Esophagus squamous epithelium (tissue), 5 donors: Measurements from ENCODE around the gene PGM2. TPM values are rescaled to one million over a fixed set of nuclear protein-coding genes. Genes with fewer than 3 reads are reported as not detected.

ENCODE experiments used
- DNase-seq: peaks from one replicate; lab custom pipeline; 2025; lab: John Stamatoyannopoulos, UW
- H3K27ac ChIP-seq, 4 donors: fragments of 200-600 bp; sonication (generic); one replicate each; pipeline ENCODE4 v1.5.1; 2016 to 2019; ENCODE audit warnings: mild to moderate bottlenecking in 1 of 4
- H3K27me3 ChIP-seq, 4 donors: fragments of 200-600 bp; sonication (generic); 1 replicate in 3 of 4; 2 replicates in 1 of 4; pipeline versions ENCODE4 v1.5.1 to v1.6.0; 2017 to 2021; ENCODE audit warnings: antibody characterized with exemption in 1 of 4
- H3K36me3 ChIP-seq, 3 donors: fragments of 200-600 bp; sonication (generic); one replicate each; pipeline ENCODE4 v1.5.1; 2016 to 2019
- H3K4me1 ChIP-seq, 3 donors: fragments of 200-600 bp; sonication (generic); one replicate each; pipeline ENCODE4 v1.5.1; 2017 to 2019
- H3K4me3 ChIP-seq, 4 donors: fragments of 200-600 bp; sonication (generic); 1 replicate in 3 of 4; 2 replicates in 1 of 4; pipeline ENCODE4 v1.5.1; 2016 to 2019; ENCODE audit warnings: mild to moderate bottlenecking in 2 of 4, moderate library complexity in 1 of 4
- H3K9me3 ChIP-seq, 3 donors: fragments of 200-600 bp; sonication (generic); one replicate each; pipeline ENCODE4 v1.5.1; 2016 to 2019
- POLR2A ChIP-seq, 4 donors: fragments of 450-650 bp; IDR thresholded peaks; one replicate each; pipeline ENCODE4 v1.6.1; 2017; ENCODE audit warnings: antibody characterized with exemption in 4 of 4, mild to moderate bottlenecking in 4 of 4, moderate library complexity in 3 of 4
- WGBS, 2 donors: methylation state at CpG; one replicate each; pipeline ENCODE4 v1.1.5; 2018; 5-methylcytosine and 5-hydroxymethylcytosine counted together
- intact Hi-C: fragments of 100-400 bp; cut with DNase I; formaldehyde crosslinking; loops from one replicate; pipeline ENCODE4 v1.15.0; 2022
- total RNA-seq, 4 donors: library from RNA; depleted of rRNA; stranded (reverse); fragments of >200 nt; gene quantifications; one replicate each; pipeline ENCODE4 v1.1.0, GENCODE V29; 2016
- TF ChIP-seq, protein P1 (sequence below), 6 experiments: fragments of 450-650 bp in 4 of 6; fragments of 200-600 bp in 2 of 6; sonication (generic) in 2 of 6; IDR thresholded peaks; one replicate each; pipeline ENCODE4 v1.5.1; 2016 to 2019; ENCODE audit warnings: antibody characterized with exemption in 6 of 6, mild to moderate bottlenecking in 4 of 6, moderate library complexity in 4 of 6
- donor health status: DM: yes; HTN: yes; CAD: no.

Gene PGM2
- total RNA-seq, 4 donors from 2014 or later = 65.6 to 127 (median 93.6) TPM

DNA sequence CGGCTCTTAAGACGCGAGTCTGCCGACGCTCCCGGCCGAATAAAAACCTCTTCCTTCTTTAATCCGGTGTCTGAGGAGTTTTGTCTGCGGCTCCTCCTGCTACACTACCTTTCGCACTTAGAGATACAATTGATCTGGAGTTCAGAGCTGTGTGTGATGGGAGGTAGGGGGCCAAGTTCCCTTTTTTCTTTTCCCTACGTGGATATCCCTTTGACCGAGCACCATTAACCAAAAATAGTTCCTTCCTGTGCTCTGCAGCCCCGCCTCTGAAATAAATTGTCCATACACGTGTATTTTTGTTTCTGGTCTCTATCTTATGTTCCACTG lies 555 bp upstream of the PGM2 start:
- H3K4me3 ChIP-seq = peak overlapping the region; percentile 73 to 97 (median 90)
- H3K36me3 ChIP-seq = peaks cover 0 to 12% (median 3%) of the 10 kb centered on the region in 3 donors
- no peaks in the 10 kb centered on the region for H3K27me3 ChIP-seq
- DNase-seq = no peak
- intact Hi-C loops = no loop called here
- TF ChIP-seq, protein P1, sequence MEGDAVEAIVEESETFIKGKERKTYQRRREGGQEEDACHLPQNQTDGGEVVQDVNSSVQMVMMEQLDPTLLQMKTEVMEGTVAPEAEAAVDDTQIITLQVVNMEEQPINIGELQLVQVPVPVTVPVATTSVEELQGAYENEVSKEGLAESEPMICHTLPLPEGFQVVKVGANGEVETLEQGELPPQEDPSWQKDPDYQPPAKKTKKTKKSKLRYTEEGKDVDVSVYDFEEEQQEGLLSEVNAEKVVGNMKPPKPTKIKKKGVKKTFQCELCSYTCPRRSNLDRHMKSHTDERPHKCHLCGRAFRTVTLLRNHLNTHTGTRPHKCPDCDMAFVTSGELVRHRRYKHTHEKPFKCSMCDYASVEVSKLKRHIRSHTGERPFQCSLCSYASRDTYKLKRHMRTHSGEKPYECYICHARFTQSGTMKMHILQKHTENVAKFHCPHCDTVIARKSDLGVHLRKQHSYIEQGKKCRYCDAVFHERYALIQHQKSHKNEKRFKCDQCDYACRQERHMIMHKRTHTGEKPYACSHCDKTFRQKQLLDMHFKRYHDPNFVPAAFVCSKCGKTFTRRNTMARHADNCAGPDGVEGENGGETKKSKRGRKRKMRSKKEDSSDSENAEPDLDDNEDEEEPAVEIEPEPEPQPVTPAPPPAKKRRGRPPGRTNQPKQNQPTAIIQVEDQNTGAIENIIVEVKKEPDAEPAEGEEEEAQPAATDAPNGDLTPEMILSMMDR (IDR thresholded peaks at IDR 0.05) = no peak
- TF ChIP-seq POLR2A (IDR thresholded peaks at IDR 0.05) = no peak
- H3K27ac ChIP-seq = peak overlapping the region; percentile 90 to 97 (median 93)
- WGBS, 2 donors = 0% methylated on average over 14 of the region's 14 CpGs
- H3K4me1 ChIP-seq = peaks cover 11 to 44% (median 21%) of the 10 kb centered on the region in 3 donors
- no peaks in the 10 kb centered on the region for H3K9me3 ChIP-seq

DNA sequence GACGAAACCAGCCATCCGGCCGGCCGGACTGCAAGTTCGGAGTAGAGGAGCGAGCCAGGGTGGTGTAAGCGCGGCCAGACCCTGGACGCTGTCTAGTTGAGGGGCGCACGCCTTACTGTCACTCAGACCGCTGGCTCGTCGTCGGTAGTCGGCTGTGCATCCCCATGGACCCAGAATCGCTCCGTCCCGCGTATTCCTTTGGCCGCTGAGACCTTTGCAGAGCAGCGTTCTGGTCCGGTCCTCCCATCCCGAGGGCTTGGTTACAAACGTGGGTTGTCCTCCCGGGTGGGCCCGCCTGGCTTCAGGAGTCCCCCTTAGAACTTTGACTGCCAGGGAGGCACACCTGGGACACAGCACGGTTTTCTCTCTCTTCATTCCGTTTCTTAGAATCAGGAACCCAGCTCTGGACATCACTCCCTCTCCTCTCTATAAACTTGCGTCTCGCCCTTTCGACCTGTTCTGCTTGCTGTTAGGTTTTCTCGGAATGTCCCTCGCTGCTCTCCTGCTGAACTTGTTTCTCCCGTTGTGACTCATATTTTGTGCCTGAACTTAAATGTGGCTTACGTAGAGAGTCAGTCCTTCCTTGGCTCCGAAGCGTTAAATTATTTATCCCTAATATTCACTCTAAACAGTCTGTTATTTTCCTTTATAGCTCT lies 672 bp downstream of the PGM2 start:
- Histone ChIP-seq H3K4me1 (peaks cover 11 to 51% (median 21%) of the 10 kb centered on the region in 3 donors), H3K9me3 (no peaks in the 10 kb centered on the region), H3K4me3 (peak overlapping the region; percentile 73 to 97 (median 90)), H3K27ac (peak overlapping the region; percentile 90 to 97 (median 93)), H3K36me3 (peaks cover 1 to 25% (median 13%) of the 10 kb centered on the region in 3 donors), H3K27me3 (no peaks in the 10 kb centered on the region)
- DNase-seq = no peak
- 2 to 5% methylated on average over 20 to 27 of the region's 38 CpGs for WGBS, 2 donors
- intact Hi-C loops = no loop called here
- TF ChIP-seq, protein P1 (IDR thresholded peaks at IDR 0.05) = no peak
- TF ChIP-seq POLR2A (IDR thresholded peaks at IDR 0.05) = peak in 2 of 4 donors; percentile 31 to 37

DNA sequence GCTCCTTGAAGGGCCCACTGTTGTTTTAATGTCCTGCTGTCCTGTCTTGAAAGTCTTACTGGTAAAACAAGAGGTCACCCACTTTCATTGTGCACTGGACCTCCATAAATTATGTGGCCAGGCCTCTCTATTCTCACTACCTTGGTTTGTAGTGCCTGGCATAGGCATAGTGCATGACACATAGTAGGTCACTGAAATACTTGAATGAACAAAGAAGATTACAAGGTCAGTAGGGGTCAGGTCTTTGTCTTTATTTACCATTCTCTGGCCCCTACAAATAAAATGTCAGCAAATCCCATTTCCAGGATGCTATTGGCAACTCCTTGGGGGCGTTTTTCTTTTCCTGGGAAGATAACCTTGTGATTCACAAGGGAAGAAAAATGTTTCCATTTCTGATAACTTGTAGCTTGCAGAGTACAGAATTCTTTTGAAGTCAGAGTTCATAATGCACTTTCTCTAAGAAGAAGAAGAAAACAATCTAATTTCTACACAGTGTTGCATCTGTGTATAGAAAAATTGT lies 1.4 kb downstream of the PGM2 start:
- H3K9me3 ChIP-seq = no peaks in the 10 kb centered on the region
- peak overlapping the region in 3 of 4 donors; percentile 90 to 97 (median 94) for H3K27ac ChIP-seq
- TF ChIP-seq, protein P1 (IDR thresholded peaks at IDR 0.05) = no peak
- TF ChIP-seq POLR2A (IDR thresholded peaks at IDR 0.05) = no peak
- WGBS, 2 donors = 45 to 67% methylated on average over 1 of the region's 1 CpG
- peak overlapping the region; percentile 73 to 97 (median 90) for H3K4me3 ChIP-seq
- intact Hi-C loops = no loop called here
- DNase-seq = no peak
- H3K27me3 ChIP-seq = no peaks in the 10 kb centered on the region
- H3K4me1 ChIP-seq = peaks cover 11 to 51% (median 21%) of the 10 kb centered on the region in 3 donors
- H3K36me3 ChIP-seq = peaks cover 8 to 32% (median 13%) of the 10 kb centered on the region in 3 donors

DNA sequence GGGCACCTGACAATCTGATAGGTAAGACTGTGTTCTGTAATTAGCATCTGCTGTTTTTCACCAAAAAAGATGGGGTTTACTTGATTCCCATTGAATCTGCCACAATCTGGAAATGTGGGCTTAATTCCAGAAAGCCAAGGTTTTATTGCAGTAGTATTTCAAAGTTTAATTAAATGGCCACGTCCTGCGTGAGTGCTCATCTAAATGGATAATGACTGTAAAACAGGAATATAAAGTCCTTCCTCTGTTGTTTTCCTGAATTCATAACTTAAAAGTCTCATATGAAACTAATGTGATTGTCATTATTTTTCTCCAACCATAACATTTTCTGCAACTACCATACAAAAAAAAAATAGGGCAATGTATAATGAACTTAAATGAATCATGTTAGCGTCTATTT lies 2.4 kb downstream of the PGM2 start:
- TF ChIP-seq, protein P1 (IDR thresholded peaks at IDR 0.05) = no peak
- TF ChIP-seq POLR2A (IDR thresholded peaks at IDR 0.05) = no peak
- Histone ChIP-seq H3K27me3 (no peaks in the 10 kb centered on the region), H3K4me1 (peaks cover 11 to 51% (median 21%) of the 10 kb centered on the region in 3 donors), H3K36me3 (peaks cover 13 to 41% (median 14%) of the 10 kb centered on the region in 3 donors), H3K4me3 (peak overlapping the region in 3 of 4 donors; percentile 73 to 97 (median 84)), H3K9me3 (no peaks in the 10 kb centered on the region), H3K27ac (peak overlapping the region in 2 of 4 donors; percentile 27 to 97)
- no peak for DNase-seq
- WGBS, 2 donors = 82 to 93% methylated on average over 3 of the region's 3 CpGs
- intact Hi-C loops = no loop called here

DNA sequence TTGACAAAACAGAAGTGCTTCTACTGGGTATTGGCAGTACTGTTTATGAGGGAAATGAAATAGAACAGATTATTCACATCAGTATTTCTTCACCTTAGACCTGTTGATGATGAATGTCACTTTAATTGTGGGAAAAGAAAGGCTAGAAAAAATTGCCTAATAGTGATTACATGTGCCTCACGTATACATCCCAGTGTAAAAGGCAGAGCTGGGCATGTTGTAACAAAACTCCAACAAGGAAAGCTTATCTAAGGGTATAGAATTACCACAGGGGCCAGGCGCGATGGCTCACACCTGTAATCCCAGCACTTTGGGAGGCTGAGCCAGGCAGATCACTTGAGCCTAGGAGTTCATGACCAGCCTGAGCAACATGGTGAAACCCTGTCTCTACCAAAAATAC lies 4.2 kb downstream of the PGM2 start:
- no peaks in the 10 kb centered on the region for H3K9me3 ChIP-seq
- intact Hi-C loops = loop anchor here (10.0 kb wide), 1 partner anchor 144 kb away; no protein-coding TSS in a partner anchor
- H3K4me1 ChIP-seq = peaks cover 11 to 44% (median 21%) of the 10 kb centered on the region in 3 donors
- WGBS, 2 donors = 59 to 77% methylated on average over 3 of the region's 3 CpGs
- TF ChIP-seq, protein P1 (IDR thresholded peaks at IDR 0.05) = peak in 1 of 6 experiments; percentile 11
- no peak for TF ChIP-seq POLR2A (IDR thresholded peaks at IDR 0.05)
- no peaks in the 10 kb centered on the region for H3K27me3 ChIP-seq
- DNase-seq = no peak
- peaks cover 13 to 59% (median 23%) of the 10 kb centered on the region in 3 donors for H3K36me3 ChIP-seq
- H3K4me3 ChIP-seq = no peak overlapping the region
- peak overlapping the region; percentile 17 to 53 (median 44) for H3K27ac ChIP-seq
